ENCODE data around the gene TNNC2.

DNA sequence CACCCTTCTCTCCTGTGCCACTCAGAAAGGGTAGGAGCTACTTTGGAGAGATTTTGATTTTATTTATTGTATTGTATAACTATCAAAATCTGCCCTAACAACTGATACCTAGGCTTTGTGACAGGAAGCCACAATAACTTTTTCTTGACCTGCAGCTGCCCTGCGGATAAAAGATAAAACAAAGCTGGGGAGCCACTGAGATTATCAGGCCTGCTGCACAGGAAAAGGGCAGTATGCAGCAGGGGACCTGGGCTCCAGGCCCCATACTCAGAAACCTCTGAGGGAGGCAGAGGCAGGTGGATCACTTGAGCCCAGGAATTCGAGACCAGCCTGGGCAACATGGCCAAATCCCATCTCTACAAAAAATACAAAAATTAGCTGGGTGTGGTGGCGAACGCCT is 5.5 kb upstream of the TNNC2 start:
- TF ChIP-seq, protein P1, sequence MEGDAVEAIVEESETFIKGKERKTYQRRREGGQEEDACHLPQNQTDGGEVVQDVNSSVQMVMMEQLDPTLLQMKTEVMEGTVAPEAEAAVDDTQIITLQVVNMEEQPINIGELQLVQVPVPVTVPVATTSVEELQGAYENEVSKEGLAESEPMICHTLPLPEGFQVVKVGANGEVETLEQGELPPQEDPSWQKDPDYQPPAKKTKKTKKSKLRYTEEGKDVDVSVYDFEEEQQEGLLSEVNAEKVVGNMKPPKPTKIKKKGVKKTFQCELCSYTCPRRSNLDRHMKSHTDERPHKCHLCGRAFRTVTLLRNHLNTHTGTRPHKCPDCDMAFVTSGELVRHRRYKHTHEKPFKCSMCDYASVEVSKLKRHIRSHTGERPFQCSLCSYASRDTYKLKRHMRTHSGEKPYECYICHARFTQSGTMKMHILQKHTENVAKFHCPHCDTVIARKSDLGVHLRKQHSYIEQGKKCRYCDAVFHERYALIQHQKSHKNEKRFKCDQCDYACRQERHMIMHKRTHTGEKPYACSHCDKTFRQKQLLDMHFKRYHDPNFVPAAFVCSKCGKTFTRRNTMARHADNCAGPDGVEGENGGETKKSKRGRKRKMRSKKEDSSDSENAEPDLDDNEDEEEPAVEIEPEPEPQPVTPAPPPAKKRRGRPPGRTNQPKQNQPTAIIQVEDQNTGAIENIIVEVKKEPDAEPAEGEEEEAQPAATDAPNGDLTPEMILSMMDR (conservative IDR thresholded peaks at IDR 0.05): no peak
- TF ChIP-seq EZH2 (IDR thresholded peaks at IDR 0.05; ENCODE audit: low read depth): no peak
